ENCODE results near the gene TMEM117. TPM values are rescaled to one million over a fixed set of nuclear protein-coding genes. Genes with fewer than 3 reads are reported as not detected.

The TMEM117 gene
- total RNA-seq, 2 donors from 2014 or later: 0.79 to 1.4 TPM

- DNase-seq: no peak
- Histone ChIP-seq H3K4me1 (ENCODE audit: control insufficient read depth, insufficient read depth, low read length) (no peaks in the 10 kb centered on the region), H3K4me3 (ENCODE audit: low read length) (no peak overlapping the region), H3K9ac (ENCODE audit: extremely low read depth, low read length, poor library complexity, severe bottlenecking) (no peak overlapping the region), H3K27me3 (ENCODE audit: control insufficient read depth, insufficient read depth, low read length, poor library complexity, severe bottlenecking) (no peaks in the 10 kb centered on the region), H3K36me3 (ENCODE audit: control insufficient read depth, insufficient read depth, low read length) (no peaks in the 10 kb centered on the region), H3K9me3 (ENCODE audit: control insufficient read depth, low read length) (no peaks in the 10 kb centered on the region), H3K27ac (ENCODE audit: low read depth, low read length) (no peak overlapping the region)
- TF ChIP-seq, protein P1, sequence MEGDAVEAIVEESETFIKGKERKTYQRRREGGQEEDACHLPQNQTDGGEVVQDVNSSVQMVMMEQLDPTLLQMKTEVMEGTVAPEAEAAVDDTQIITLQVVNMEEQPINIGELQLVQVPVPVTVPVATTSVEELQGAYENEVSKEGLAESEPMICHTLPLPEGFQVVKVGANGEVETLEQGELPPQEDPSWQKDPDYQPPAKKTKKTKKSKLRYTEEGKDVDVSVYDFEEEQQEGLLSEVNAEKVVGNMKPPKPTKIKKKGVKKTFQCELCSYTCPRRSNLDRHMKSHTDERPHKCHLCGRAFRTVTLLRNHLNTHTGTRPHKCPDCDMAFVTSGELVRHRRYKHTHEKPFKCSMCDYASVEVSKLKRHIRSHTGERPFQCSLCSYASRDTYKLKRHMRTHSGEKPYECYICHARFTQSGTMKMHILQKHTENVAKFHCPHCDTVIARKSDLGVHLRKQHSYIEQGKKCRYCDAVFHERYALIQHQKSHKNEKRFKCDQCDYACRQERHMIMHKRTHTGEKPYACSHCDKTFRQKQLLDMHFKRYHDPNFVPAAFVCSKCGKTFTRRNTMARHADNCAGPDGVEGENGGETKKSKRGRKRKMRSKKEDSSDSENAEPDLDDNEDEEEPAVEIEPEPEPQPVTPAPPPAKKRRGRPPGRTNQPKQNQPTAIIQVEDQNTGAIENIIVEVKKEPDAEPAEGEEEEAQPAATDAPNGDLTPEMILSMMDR (conservative IDR thresholded peaks at IDR 0.05): no peak
- H3K36me3 Mint-ChIP-seq (ENCODE audit: low read depth): no peaks in the 10 kb centered on the region
- H3K4me1 Mint-ChIP-seq: no peaks in the 10 kb centered on the region
- H3K9me3 Mint-ChIP-seq: no peaks in the 10 kb centered on the region
- WGBS, 2 experiments (ENCODE audit: insufficient coverage in 1 of 2, insufficient read length in 1 of 2): 90% methylated on average over 2 of the region's 2 CpGs; no CpG with 5 or more reads in 1 of the 2 experiments
- no peak overlapping the region for H3K4me3 Mint-ChIP-seq
- H3K27me3 Mint-ChIP-seq (ENCODE audit: insufficient read depth): no peaks in the 10 kb centered on the region
- no peak overlapping the region for H3K27ac Mint-ChIP-seq
These were observed 106.5 kb downstream of the TMEM117 start for GRCh38 chr12:43942379-43942778.

GRCh38 chr12:43945983-43946382, 110.1 kb downstream of the TMEM117 start:
- no peak overlapping the region for H3K27ac ChIP-seq (ENCODE audit: low read depth, low read length)
- no peaks in the 10 kb centered on the region for H3K9me3 ChIP-seq (ENCODE audit: control insufficient read depth, low read length)
- Mint-ChIP-seq H3K4me1 (no peaks in the 10 kb centered on the region), H3K4me3 (no peak overlapping the region), H3K9me3 (peaks cover 3% of the 10 kb centered on the region), H3K27me3 (ENCODE audit: insufficient read depth) (no peaks in the 10 kb centered on the region), H3K36me3 (ENCODE audit: low read depth) (no peaks in the 10 kb centered on the region), H3K27ac (no peak overlapping the region)
- 100% methylated on average over 1 of the region's 1 CpG; no CpG with 5 or more reads in 1 of the 2 experiments for WGBS, 2 experiments (ENCODE audit: insufficient coverage in 1 of 2, insufficient read length in 1 of 2)
- no peaks in the 10 kb centered on the region for H3K36me3 ChIP-seq (ENCODE audit: control insufficient read depth, insufficient read depth, low read length)
- H3K27me3 ChIP-seq (ENCODE audit: control insufficient read depth, insufficient read depth, low read length, poor library complexity, severe bottlenecking): no peaks in the 10 kb centered on the region
- TF ChIP-seq, protein P1 (conservative IDR thresholded peaks at IDR 0.05): no peak
- DNase-seq: no peak
- H3K9ac ChIP-seq (ENCODE audit: extremely low read depth, low read length, poor library complexity, severe bottlenecking): no peak overlapping the region
- no peak overlapping the region for H3K4me3 ChIP-seq (ENCODE audit: low read length)
- no peaks in the 10 kb centered on the region for H3K4me1 ChIP-seq (ENCODE audit: control insufficient read depth, insufficient read depth, low read length)

GRCh38 chr12:43951286-43951685, 115.4 kb downstream of the TMEM117 start:
- DNase-seq: no peak
- Histone ChIP-seq H3K9me3 (ENCODE audit: control insufficient read depth, low read length) (no peaks in the 10 kb centered on the region), H3K4me1 (ENCODE audit: control insufficient read depth, insufficient read depth, low read length) (no peaks in the 10 kb centered on the region), H3K4me3 (ENCODE audit: low read length) (no peak overlapping the region), H3K27me3 (ENCODE audit: control insufficient read depth, insufficient read depth, low read length, poor library complexity, severe bottlenecking) (no peaks in the 10 kb centered on the region), H3K27ac (ENCODE audit: low read depth, low read length) (no peak overlapping the region), H3K9ac (ENCODE audit: extremely low read depth, low read length, poor library complexity, severe bottlenecking) (no peak overlapping the region), H3K36me3 (ENCODE audit: control insufficient read depth, insufficient read depth, low read length) (no peaks in the 10 kb centered on the region)
- no peaks in the 10 kb centered on the region for H3K36me3 Mint-ChIP-seq (ENCODE audit: low read depth)
- H3K9me3 Mint-ChIP-seq: peaks cover 11% of the 10 kb centered on the region
- H3K4me3 Mint-ChIP-seq: no peak overlapping the region
- peaks cover 9% of the 10 kb centered on the region for H3K4me1 Mint-ChIP-seq
- 93 to 100% methylated on average over 3 to 6 of the region's 6 CpGs for WGBS, 2 experiments (ENCODE audit: insufficient coverage in 1 of 2, insufficient read length in 1 of 2)
- TF ChIP-seq, protein P1 (conservative IDR thresholded peaks at IDR 0.05): no peak
- no peak overlapping the region for H3K27ac Mint-ChIP-seq
- no peaks in the 10 kb centered on the region for H3K27me3 Mint-ChIP-seq (ENCODE audit: insufficient read depth)

All from endodermal cell (in vitro differentiated cells).